CD8-positive, alpha-beta memory T cell (primary cell): Measurements from ENCODE around the gene PRORP. TPM values are rescaled to one million over a fixed set of nuclear protein-coding genes. Genes with fewer than 3 reads are reported as not detected.

Experiments used
- CTCF ChIA-PET: fragments of 350-600 bp; sonication (Branson Sonifier 250); formaldehyde crosslinking; loops from one replicate; lab custom pipeline; 2021; ENCODE audit warnings: antibody characterized with exemption; lab: Charles Lee
- POLR2A ChIA-PET: fragments of 350-600 bp; sonication (Branson Sonifier 250); formaldehyde crosslinking; loops from one replicate; lab custom pipeline; 2021; ENCODE audit warnings: antibody characterized with exemption; lab: Charles Lee
- DNase-seq, 5 donors: peaks; one replicate each; pipeline versions ENCODE4 v3.0.0 to v3.0.0-alpha.2; 2020 to 2022; ENCODE audit warnings: mixed read lengths in 1 of 5
- H3K27ac ChIP-seq: one replicate; pipeline ENCODE4 v1.7.0; 2013; ENCODE audit warnings: low read depth, mild to moderate bottlenecking, low read length, moderate library complexity
- H3K27me3 ChIP-seq: 2 replicates; pipeline ENCODE4 v1.7.0; 2013; ENCODE audit warnings: low read length, mild to moderate bottlenecking; ENCODE audit not compliant: insufficient read depth, poor library complexity, severe bottlenecking
- H3K36me3 ChIP-seq: 2 replicates; pipeline ENCODE4 v1.7.0; 2013; ENCODE audit warnings: mild to moderate bottlenecking, low read length, moderate library complexity; ENCODE audit not compliant: insufficient read depth
- H3K4me1 ChIP-seq: 2 replicates; pipeline ENCODE4 v1.7.0; 2013; ENCODE audit warnings: mild to moderate bottlenecking, low read length, moderate library complexity; ENCODE audit not compliant: insufficient read depth
- H3K4me3 ChIP-seq: 2 replicates; pipeline ENCODE4 v1.7.0; 2013; ENCODE audit warnings: mild to moderate bottlenecking, low read length
- H3K9me3 ChIP-seq: 2 replicates; pipeline ENCODE4 v1.7.0; 2013; ENCODE audit warnings: mild to moderate bottlenecking, low read length
- H3K27ac Mint-ChIP-seq, 8 donors: one replicate each; pipeline ENCODE4 v1.8.0; 2020 to 2021; ENCODE audit warnings: mixed read lengths in 8 of 8, mild to moderate bottlenecking in 6 of 8, inconsistent platforms in 3 of 8, moderate library complexity in 3 of 8
- H3K27me3 Mint-ChIP-seq, 2 donors: one replicate each; pipeline ENCODE4 v1.8.0; 2020 to 2021; ENCODE audit warnings: mixed read lengths in 2 of 2, mild to moderate bottlenecking in 1 of 2, moderate library complexity in 1 of 2
- H3K36me3 Mint-ChIP-seq, 3 donors: one replicate each; pipeline ENCODE4 v1.8.0; 2020 to 2021; ENCODE audit warnings: mixed read lengths in 3 of 3, inconsistent platforms in 1 of 3, mild to moderate bottlenecking in 1 of 3
- H3K4me1 Mint-ChIP-seq, 3 donors: one replicate each; pipeline ENCODE4 v1.8.0; 2020 to 2021; ENCODE audit warnings: mixed read lengths in 3 of 3, inconsistent platforms in 1 of 3, mild to moderate bottlenecking in 1 of 3
- H3K4me3 Mint-ChIP-seq, 7 donors: one replicate each; pipeline ENCODE4 v1.8.0; 2020 to 2021; ENCODE audit warnings: mixed read lengths in 7 of 7, mild to moderate bottlenecking in 6 of 7, moderate library complexity in 4 of 7, inconsistent platforms in 2 of 7
- H3K9me3 Mint-ChIP-seq, 5 donors: one replicate each; pipeline ENCODE4 v1.8.0; 2020 to 2022; ENCODE audit warnings: mixed read lengths in 5 of 5, mild to moderate bottlenecking in 3 of 5, moderate library complexity in 2 of 5, inconsistent platforms in 1 of 5
- polyA plus RNA-seq: library from polyadenylated mRNA; unstranded; fragments of 300-500 nt; fragmentation: Illumina TruSeq; gene quantifications from one replicate; pipeline ENCODE4 v1.2.3, GENCODE V29; 2021
- total RNA-seq, 2 experiments: library from RNA; stranded (reverse); gene quantifications; one replicate each; pipeline ENCODE4 v1.2.3, GENCODE V29; 2021

The PRORP gene
- total and polyA plus RNA-seq, 3 experiments from 2014 or later, result 36.2 to 59.2 (median 39.9) TPM

- no peaks in the 10 kb centered on the region for H3K9me3 Mint-ChIP-seq
- peak overlapping the region; percentile 99 to 100 (median 100) for H3K27ac Mint-ChIP-seq
- H3K4me1 Mint-ChIP-seq, result peaks cover 62 to 91% (median 89%) of the 10 kb centered on the region in 3 donors
- peaks cover 6% of the 10 kb centered on the region for H3K36me3 ChIP-seq
- POLR2A ChIA-PET, result interaction anchor here (0.6 to 4.1 kb wide), 10 partner anchors 8 to 688 kb away, joined by 3 to 37 read pairs (median 4); partner anchors contain the start of genes BAZ1A, FAM177A1, NFKBIA and PSMA6
- H3K9me3 ChIP-seq, result no peaks in the 10 kb centered on the region
- no peaks in the 10 kb centered on the region for H3K27me3 ChIP-seq
- H3K4me3 Mint-ChIP-seq, result peak overlapping the region; percentile 95 to 99 (median 98)
- H3K4me3 ChIP-seq, result peak overlapping the region; percentile 95
- no peak for DNase-seq
- peaks cover 41% of the 10 kb centered on the region for H3K4me1 ChIP-seq
- peak overlapping the region; percentile 99 for H3K27ac ChIP-seq
- peaks cover 0 to 4% of the 10 kb centered on the region in 2 donors for H3K27me3 Mint-ChIP-seq
- peaks cover 0 to 57% (median 11%) of the 10 kb centered on the region in 3 donors for H3K36me3 Mint-ChIP-seq
- CTCF ChIA-PET, result interaction anchor here (0.8 to 1.8 kb wide), 6 partner anchors 20 to 686 kb away, joined by 3 to 5 read pairs (median 4); partner anchors contain the start of gene SRP54
These were observed 1.1 kb upstream of the PRORP start for GRCh38 chr14:35121026-35121886.

GRCh38 chr14:35122696-35123387 is 490 bp downstream of the PRORP start:
- H3K4me3 Mint-ChIP-seq, result peak overlapping the region; percentile 95 to 99 (median 98)
- Histone ChIP-seq H3K9me3 (no peaks in the 10 kb centered on the region), H3K27ac (peak overlapping the region; percentile 99), H3K4me1 (peaks cover 48% of the 10 kb centered on the region), H3K27me3 (no peaks in the 10 kb centered on the region), H3K4me3 (peak overlapping the region; percentile 95), H3K36me3 (no peaks in the 10 kb centered on the region)
- H3K36me3 Mint-ChIP-seq, result peaks cover 0 to 54% (median 17%) of the 10 kb centered on the region in 3 donors
- H3K27me3 Mint-ChIP-seq, result peaks cover 0 to 4% of the 10 kb centered on the region in 2 donors
- H3K9me3 Mint-ChIP-seq, result no peaks in the 10 kb centered on the region
- no peak for DNase-seq
- H3K27ac Mint-ChIP-seq, result peak overlapping the region; percentile 99 to 100 (median 100)
- ChIA-PET CTCF (interaction anchor here (0.6 to 2.0 kb wide), 6 partner anchors 9 to 450 kb away, joined by 3 to 9 read pairs (median 3); partner anchors contain the start of gene NFKBIA), POLR2A (interaction anchor here (0.6 to 4.1 kb wide), 9 partner anchors 9 to 675 kb away, joined by 3 to 37 read pairs (median 5); partner anchors contain the start of genes FAM177A1, NFKBIA and SRP54)
- peaks cover 62 to 90% (median 90%) of the 10 kb centered on the region in 3 donors for H3K4me1 Mint-ChIP-seq

GRCh38 chr14:35123388-35123703 is 994 bp downstream of the PRORP start:
- Histone ChIP-seq H3K27ac (peak overlapping the region; percentile 99), H3K4me3 (peak overlapping the region; percentile 95), H3K27me3 (no peaks in the 10 kb centered on the region), H3K4me1 (peaks cover 48% of the 10 kb centered on the region), H3K36me3 (no peaks in the 10 kb centered on the region), H3K9me3 (no peaks in the 10 kb centered on the region)
- CTCF ChIA-PET, result interaction anchor here (0.6 to 2.0 kb wide), 8 partner anchors 9 to 451 kb away, joined by 3 to 9 read pairs (median 3); partner anchors contain the start of gene NFKBIA
- POLR2A ChIA-PET, result interaction anchor here (0.6 to 4.1 kb wide), 4 partner anchors 25 to 293 kb away, joined by 4 to 37 read pairs (median 16); partner anchors contain the start of genes FAM177A1 and NFKBIA
- Mint-ChIP-seq H3K27ac (peak overlapping the region; percentile 99 to 100 (median 100)), H3K4me1 (peaks cover 63 to 90% (median 90%) of the 10 kb centered on the region in 3 donors), H3K9me3 (no peaks in the 10 kb centered on the region), H3K36me3 (peaks cover 0 to 55% (median 17%) of the 10 kb centered on the region in 3 donors), H3K27me3 (peaks cover 0 to 4% of the 10 kb centered on the region in 2 donors), H3K4me3 (peak overlapping the region; percentile 95 to 99 (median 98))
- DNase-seq, result no peak

GRCh38 chr14:35124127-35124526 is 1.8 kb downstream of the PRORP start:
- Mint-ChIP-seq H3K9me3 (no peaks in the 10 kb centered on the region), H3K4me1 (peaks cover 66 to 89% (median 86%) of the 10 kb centered on the region in 3 donors), H3K27me3 (peaks cover 0 to 4% of the 10 kb centered on the region in 2 donors), H3K27ac (peak overlapping the region; percentile 9 to 100 (median 99)), H3K4me3 (peak overlapping the region; percentile 95 to 99 (median 98)), H3K36me3 (peaks cover 0 to 56% (median 21%) of the 10 kb centered on the region in 3 donors)
- H3K4me1 ChIP-seq, result peaks cover 47% of the 10 kb centered on the region
- DNase-seq, result no peak
- H3K4me3 ChIP-seq, result no peak overlapping the region
- POLR2A ChIA-PET, result interaction anchor here (3.0 to 4.1 kb wide), 2 partner anchors 77 to 279 kb away, joined by 23 to 37 read pairs; partner anchors contain the start of genes FAM177A1 and NFKBIA
- H3K36me3 ChIP-seq, result no peaks in the 10 kb centered on the region
- no peak overlapping the region for H3K27ac ChIP-seq
- CTCF ChIA-PET, result interaction anchor here (1.0 to 2.0 kb wide), 6 partner anchors 10 to 298 kb away, joined by 3 to 9 read pairs (median 3); partner anchors contain the start of gene NFKBIA
- no peaks in the 10 kb centered on the region for H3K9me3 ChIP-seq
- no peaks in the 10 kb centered on the region for H3K27me3 ChIP-seq

GRCh38 chr14:35133542-35134328 is 11.4 kb downstream of the PRORP start:
- no peak overlapping the region for H3K27ac ChIP-seq
- peaks cover 0 to 3% (median 2%) of the 10 kb centered on the region in 5 donors for H3K9me3 Mint-ChIP-seq
- POLR2A ChIA-PET, result no interaction called here
- no peak overlapping the region for H3K4me3 ChIP-seq
- H3K9me3 ChIP-seq, result no peaks in the 10 kb centered on the region
- H3K27me3 ChIP-seq, result no peaks in the 10 kb centered on the region
- no peaks in the 10 kb centered on the region for H3K27me3 Mint-ChIP-seq
- peaks cover 17 to 62% (median 21%) of the 10 kb centered on the region in 3 donors for H3K36me3 Mint-ChIP-seq
- H3K36me3 ChIP-seq, result peaks cover 7% of the 10 kb centered on the region
- peaks cover 22 to 45% (median 26%) of the 10 kb centered on the region in 3 donors for H3K4me1 Mint-ChIP-seq
- H3K4me3 Mint-ChIP-seq, result no peak overlapping the region
- CTCF ChIA-PET, result interaction anchor here (15.7 kb wide), 1 partner anchor 283 kb away, joined by 273 read pairs; no protein-coding TSS in a partner anchor
- no peak for DNase-seq
- H3K27ac Mint-ChIP-seq, result peak overlapping the region; percentile 24 to 85 (median 76)
- H3K4me1 ChIP-seq, result no peaks in the 10 kb centered on the region

GRCh38 chr14:35134329-35135123 is 12.2 kb downstream of the PRORP start:
- Histone ChIP-seq H3K9me3 (no peaks in the 10 kb centered on the region), H3K27me3 (no peaks in the 10 kb centered on the region), H3K4me1 (no peaks in the 10 kb centered on the region), H3K4me3 (no peak overlapping the region), H3K36me3 (peaks cover 7% of the 10 kb centered on the region), H3K27ac (no peak overlapping the region)
- Mint-ChIP-seq H3K27me3 (no peaks in the 10 kb centered on the region), H3K4me3 (no peak overlapping the region), H3K27ac (peak overlapping the region in 6 of 8 donors; percentile 4 to 85 (median 68)), H3K4me1 (peaks cover 19 to 39% (median 26%) of the 10 kb centered on the region in 3 donors), H3K9me3 (peaks cover 0 to 3% (median 2%) of the 10 kb centered on the region in 5 donors), H3K36me3 (peaks cover 17 to 62% (median 20%) of the 10 kb centered on the region in 3 donors)
- DNase-seq, result no peak
- ChIA-PET POLR2A (no interaction called here), CTCF (interaction anchor here (15.7 kb wide), 1 partner anchor 282 kb away, joined by 273 read pairs; no protein-coding TSS in a partner anchor)
